Duodenal mucosa (tissue), 2 donors: ENCODE results near the gene BICD1.
"Not testable (repeated sequence)": the region's sequence is repeated elsewhere in the genome, so short reads cannot be mapped to it uniquely, and the experiment has no call there.

Experiments used
- H3K27ac ChIP-seq: one replicate; pipeline ENCODE4 v1.7.0; 2013; ENCODE audit warnings: low read depth, low read length
- H3K27me3 ChIP-seq, 2 donors: one replicate each; pipeline ENCODE4 v1.7.0; 2013; ENCODE audit warnings: low read length in 2 of 2, control low read depth in 1 of 2; ENCODE audit not compliant: insufficient read depth in 2 of 2, control insufficient read depth in 1 of 2
- H3K36me3 ChIP-seq, 2 donors: one replicate each; pipeline ENCODE4 v1.7.0; 2013; ENCODE audit warnings: low read length in 2 of 2, control low read depth in 1 of 2; ENCODE audit not compliant: insufficient read depth in 2 of 2, control insufficient read depth in 1 of 2
- H3K4me1 ChIP-seq, 2 donors: one replicate each; pipeline ENCODE4 v1.7.0; 2013; ENCODE audit warnings: low read length in 2 of 2, control low read depth in 1 of 2; ENCODE audit not compliant: insufficient read depth in 2 of 2, control insufficient read depth in 1 of 2
- H3K4me3 ChIP-seq, 2 donors: one replicate each; pipeline ENCODE4 v1.7.0; 2013; ENCODE audit warnings: low read length in 2 of 2, low read depth in 1 of 2
- H3K9ac ChIP-seq, 2 donors: one replicate each; pipeline ENCODE4 v1.7.0; 2013; ENCODE audit warnings: low read length in 2 of 2, low read depth in 1 of 2
- H3K9me3 ChIP-seq, 2 donors: one replicate each; pipeline ENCODE4 v1.7.0; 2013; ENCODE audit warnings: low read length in 2 of 2, control low read depth in 1 of 2; ENCODE audit not compliant: control insufficient read depth in 1 of 2

The BICD1 gene

GRCh38 chr12:32229971-32230612, 123.4 kb downstream of the BICD1 start:
- no peak overlapping the region for H3K27ac ChIP-seq
- H3K4me3 ChIP-seq, result no peak overlapping the region
- H3K36me3 ChIP-seq, result no peaks in the 10 kb centered on the region
- H3K27me3 ChIP-seq, result no peaks in the 10 kb centered on the region
- no peak overlapping the region for H3K9ac ChIP-seq
- no peaks in the 10 kb centered on the region for H3K4me1 ChIP-seq
- no peaks in the 10 kb centered on the region for H3K9me3 ChIP-seq

- no peaks in the 10 kb centered on the region for H3K4me1 ChIP-seq
- no peaks in the 10 kb centered on the region for H3K9me3 ChIP-seq
- no peaks in the 10 kb centered on the region for H3K36me3 ChIP-seq
- H3K4me3 ChIP-seq, result no peak overlapping the region
- no peak overlapping the region for H3K9ac ChIP-seq
- H3K27ac ChIP-seq, result no peak overlapping the region
- no peaks in the 10 kb centered on the region for H3K27me3 ChIP-seq
These were observed 124.0 kb downstream of the BICD1 start for GRCh38 chr12:32230613-32230993.

GRCh38 chr12:32231361-32231760, 124.7 kb downstream of the BICD1 start:
- not testable (repeated sequence) for H3K4me3 ChIP-seq, H3K9me3 ChIP-seq, H3K36me3 ChIP-seq, H3K4me1 ChIP-seq, H3K27ac ChIP-seq, H3K27me3 ChIP-seq, H3K9ac ChIP-seq

- no peaks in the 10 kb centered on the region for H3K27me3 ChIP-seq
- no peaks in the 10 kb centered on the region for H3K36me3 ChIP-seq
- no peak overlapping the region for H3K4me3 ChIP-seq
- no peak overlapping the region for H3K9ac ChIP-seq
- no peak overlapping the region for H3K27ac ChIP-seq
- peaks cover 6 to 10% of the 10 kb centered on the region in 2 donors for H3K9me3 ChIP-seq
- no peaks in the 10 kb centered on the region for H3K4me1 ChIP-seq
These were observed 126.9 kb downstream of the BICD1 start for GRCh38 chr12:32233568-32233967.

DNA sequence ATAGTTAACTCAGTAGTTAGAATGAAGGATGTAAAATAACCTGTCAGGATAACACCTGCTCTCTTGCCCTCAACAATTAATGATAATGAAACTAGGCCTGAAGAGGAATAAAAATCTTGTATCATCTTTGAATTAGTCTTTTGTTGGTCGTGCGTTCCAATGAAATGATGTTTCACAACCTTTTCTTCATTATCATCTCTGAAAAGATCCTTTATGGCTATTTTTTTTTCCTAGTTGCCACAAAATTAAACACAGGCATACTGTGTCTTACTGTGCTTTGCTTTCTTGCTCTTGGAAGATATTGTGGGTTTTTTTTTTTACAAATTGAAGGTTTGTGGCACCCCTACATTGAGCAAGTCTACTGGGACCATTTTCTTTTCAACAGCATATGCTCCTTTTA, 128.6 kb downstream of the BICD1 start:
- Histone ChIP-seq H3K9me3 (peaks cover 6 to 10% of the 10 kb centered on the region in 2 donors), H3K36me3 (no peaks in the 10 kb centered on the region), H3K9ac (no peak overlapping the region), H3K4me1 (no peaks in the 10 kb centered on the region), H3K27ac (no peak overlapping the region), H3K4me3 (no peak overlapping the region), H3K27me3 (no peaks in the 10 kb centered on the region)

DNA sequence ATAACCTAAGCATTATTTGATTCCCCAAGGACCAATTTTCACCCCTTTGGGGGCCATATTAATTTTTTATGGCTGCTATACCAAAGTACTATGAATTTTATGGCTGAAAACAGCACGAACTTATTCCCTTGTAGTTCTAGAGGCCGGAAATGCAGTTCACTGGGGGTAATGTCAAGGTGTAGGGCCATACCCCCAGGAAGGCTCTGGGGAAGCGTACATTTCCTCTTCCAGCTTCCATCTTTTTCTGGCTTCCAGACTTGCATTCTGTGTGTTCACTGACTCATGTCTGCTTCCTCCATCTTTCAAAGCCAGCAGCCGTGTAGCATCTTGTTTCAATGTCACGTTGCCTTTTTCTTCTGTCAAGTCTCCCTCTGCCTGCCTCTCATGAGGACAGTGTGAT, 133.5 kb downstream of the BICD1 start:
- Histone ChIP-seq H3K27ac (no peak overlapping the region), H3K27me3 (no peaks in the 10 kb centered on the region), H3K9me3 (peaks cover 6 to 10% of the 10 kb centered on the region in 2 donors), H3K4me1 (no peaks in the 10 kb centered on the region), H3K36me3 (no peaks in the 10 kb centered on the region), H3K9ac (no peak overlapping the region), H3K4me3 (no peak overlapping the region)

DNA sequence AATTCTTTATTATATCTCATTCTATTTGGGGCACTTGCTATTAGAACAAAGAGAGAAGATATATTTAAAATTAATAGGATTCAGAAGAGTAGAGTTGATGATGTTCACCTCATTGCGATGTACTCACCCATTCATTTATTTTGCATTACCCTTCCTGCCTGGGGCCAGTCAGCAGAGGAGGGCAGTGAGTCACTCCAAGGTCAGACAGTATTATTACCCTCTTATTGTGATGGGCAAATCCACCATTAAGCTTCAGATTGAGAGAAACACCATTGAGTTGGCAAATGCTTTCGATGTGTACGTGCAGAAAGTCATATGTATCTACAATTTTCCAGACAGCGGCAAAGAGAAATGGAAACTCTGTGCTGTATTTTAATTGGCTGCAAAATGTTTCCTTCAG, 134.2 kb downstream of the BICD1 start:
- Histone ChIP-seq H3K4me3 (no peak overlapping the region), H3K4me1 (no peaks in the 10 kb centered on the region), H3K36me3 (no peaks in the 10 kb centered on the region), H3K27me3 (no peaks in the 10 kb centered on the region), H3K9ac (no peak overlapping the region), H3K27ac (no peak overlapping the region), H3K9me3 (peaks cover 6 to 10% of the 10 kb centered on the region in 2 donors)

DNA sequence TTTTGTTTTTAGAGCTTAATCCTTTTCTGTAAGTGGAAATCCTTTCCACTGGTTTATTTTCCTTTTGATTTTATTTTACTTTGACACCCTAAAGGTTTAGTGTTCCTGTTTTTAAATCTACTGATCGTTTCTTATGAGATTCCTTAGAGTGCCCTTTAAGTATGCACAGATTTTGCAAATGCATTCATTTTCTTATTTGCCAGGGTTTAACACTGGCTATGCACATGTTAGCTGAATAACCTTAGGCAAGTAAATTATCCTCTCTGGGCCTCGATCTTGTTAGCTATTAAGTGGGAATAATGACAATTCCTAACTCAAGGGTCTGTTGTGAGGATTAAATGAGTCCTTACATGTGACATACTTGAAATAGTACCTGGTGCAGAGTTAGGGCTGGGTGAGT, 136.0 kb downstream of the BICD1 start:
- Histone ChIP-seq H3K9me3 (peaks cover under 1 to 4% of the 10 kb centered on the region in 2 donors), H3K4me3 (no peak overlapping the region), H3K27ac (no peak overlapping the region), H3K27me3 (no peaks in the 10 kb centered on the region), H3K4me1 (no peaks in the 10 kb centered on the region), H3K36me3 (no peaks in the 10 kb centered on the region), H3K9ac (no peak overlapping the region)

- no peak overlapping the region for H3K9ac ChIP-seq
- no peaks in the 10 kb centered on the region for H3K36me3 ChIP-seq
- H3K27ac ChIP-seq, result no peak overlapping the region
- peaks cover 0 to 2% of the 10 kb centered on the region in 2 donors for H3K9me3 ChIP-seq
- no peaks in the 10 kb centered on the region for H3K4me1 ChIP-seq
- H3K27me3 ChIP-seq, result no peaks in the 10 kb centered on the region
- no peak overlapping the region for H3K4me3 ChIP-seq
These were observed 141.9 kb downstream of the BICD1 start for GRCh38 chr12:32248441-32249140.

DNA sequence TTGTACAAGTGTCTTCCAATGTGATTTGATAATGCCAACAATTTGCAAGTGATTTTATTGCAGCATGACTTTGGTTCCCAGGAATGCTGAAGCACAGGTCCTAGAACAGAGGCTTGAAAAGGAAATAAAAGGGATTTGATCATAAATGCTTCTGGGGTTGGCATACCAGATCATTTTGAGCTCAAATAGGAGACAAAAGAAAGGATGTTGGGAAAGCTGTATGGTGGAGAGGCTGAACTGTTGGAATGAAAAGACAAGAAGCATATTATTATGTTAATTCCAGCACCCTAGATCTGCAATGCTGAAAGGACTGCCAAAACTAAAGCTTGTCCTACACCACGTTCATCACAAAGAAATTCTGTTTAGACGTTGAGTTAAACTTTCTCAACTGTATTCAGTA, 143.1 kb downstream of the BICD1 start:
- Histone ChIP-seq H3K36me3 (no peaks in the 10 kb centered on the region), H3K27ac (no peak overlapping the region), H3K4me3 (no peak overlapping the region), H3K4me1 (no peaks in the 10 kb centered on the region), H3K27me3 (no peaks in the 10 kb centered on the region), H3K9ac (no peak overlapping the region), H3K9me3 (peaks cover 0 to 2% of the 10 kb centered on the region in 2 donors)
